HepG2 (cell line): ENCODE measurements around the gene MRPL38. TPM values are rescaled to one million over a fixed set of nuclear protein-coding genes. Genes with fewer than 3 reads are reported as not detected.

Source experiments
- ADNP ChIP-seq: sonication (generic); formaldehyde crosslinking; IDR thresholded peaks from 2 replicates; pipeline ENCODE4 v1.4.0; 2020; ENCODE audit warnings: missing genetic modification reagents
- BCLAF1 ChIP-seq: fragments of 450-650 bp; IDR thresholded peaks from 2 replicates; pipeline ENCODE4 v1.6.1; 2017; ENCODE audit warnings: mild to moderate bottlenecking
- BRD4 ChIP-seq: sonication (generic); formaldehyde crosslinking; IDR thresholded peaks from 2 replicates; pipeline ENCODE4 v1.4.0; 2020; ENCODE audit warnings: missing genetic modification reagents
- HOXA3 ChIP-seq: sonication (generic); formaldehyde crosslinking; IDR thresholded peaks from 2 replicates; pipeline ENCODE4 v1.5.0; 2020; ENCODE audit warnings: missing genetic modification reagents
- ISL2 ChIP-seq: sonication (generic); formaldehyde crosslinking; IDR thresholded peaks from 2 replicates; pipeline ENCODE4 v1.5.0; 2020; ENCODE audit warnings: missing genetic modification reagents
- KAT7 ChIP-seq: IDR thresholded peaks from 2 replicates; pipeline ENCODE4 v1.6.1; 2018; ENCODE audit warnings: borderline replicate concordance, missing compliant biosample characterization
- KDM3A ChIP-seq: IDR thresholded peaks from 2 replicates; pipeline ENCODE4 v1.6.1; 2018; ENCODE audit warnings: low read depth, missing compliant biosample characterization
- KLF12 ChIP-seq: sonication (generic); formaldehyde crosslinking; IDR thresholded peaks from 2 replicates; pipeline ENCODE4 v1.4.0; 2020; ENCODE audit warnings: missing genetic modification reagents, borderline replicate concordance
- MTERF4 ChIP-seq: sonication (generic); formaldehyde crosslinking; IDR thresholded peaks from 2 replicates; pipeline ENCODE4 v1.8.0; 2023; ENCODE audit warnings: mild to moderate bottlenecking, missing genetic modification reagents
- MTF1 ChIP-seq: sonication (generic); formaldehyde crosslinking; IDR thresholded peaks from 2 replicates; pipeline ENCODE4 v1.5.0; 2020; ENCODE audit warnings: missing genetic modification reagents
- NRL ChIP-seq: sonication (generic); formaldehyde crosslinking; IDR thresholded peaks from 2 replicates; pipeline ENCODE4 v1.5.0; 2020; ENCODE audit warnings: missing genetic modification reagents, mild to moderate bottlenecking, moderate library complexity, borderline replicate concordance
- SRF ChIP-seq: IDR thresholded peaks from 2 replicates; pipeline ENCODE4 v1.6.1; 2011; ENCODE audit warnings: mild to moderate bottlenecking, low read depth, low read length, moderate library complexity
- SSRP1 ChIP-seq: IDR thresholded peaks from 2 replicates; pipeline ENCODE4 v1.6.1; 2016; ENCODE audit warnings: control low read depth
- THAP8 ChIP-seq: sonication (generic); formaldehyde crosslinking; IDR thresholded peaks from 2 replicates; pipeline ENCODE4 v1.5.1; 2020; ENCODE audit warnings: missing genetic modification reagents, mild to moderate bottlenecking, borderline replicate concordance
- TSC22D2 ChIP-seq: sonication (generic); formaldehyde crosslinking; IDR thresholded peaks from 2 replicates; pipeline ENCODE4 v1.5.1; 2020; ENCODE audit warnings: missing genetic modification reagents, mild to moderate bottlenecking, borderline replicate concordance
- ZNF431 ChIP-seq: sonication (generic); formaldehyde crosslinking; IDR thresholded peaks from 2 replicates; pipeline ENCODE4 v1.9.0; 2022; ENCODE audit warnings: missing genetic modification reagents, low read depth, mild to moderate bottlenecking, borderline replicate concordance
- ZNF556 ChIP-seq: sonication (generic); formaldehyde crosslinking; IDR thresholded peaks from 2 replicates; pipeline ENCODE4 v1.4.0; 2020; ENCODE audit warnings: mild to moderate bottlenecking, missing genetic modification reagents, borderline replicate concordance
- ZNF557 ChIP-seq: sonication (generic); formaldehyde crosslinking; IDR thresholded peaks from 2 replicates; pipeline ENCODE4 v1.4.0; 2020; ENCODE audit warnings: missing genetic modification reagents
- ZNF678 ChIP-seq: sonication (generic); formaldehyde crosslinking; IDR thresholded peaks from 2 replicates; pipeline ENCODE4 v1.4.0; 2020; ENCODE audit warnings: mild to moderate bottlenecking, missing genetic modification reagents
- polyA plus RNA-seq, 8 experiments: library from polyadenylated mRNA; depleted of rRNA in 3 of 8; stranded (reverse) in 7 of 8; unstranded in 1 of 8; fragments of >200 nt; fragmentation: Illumina TruSeq in 4 of 8; extraction: Trizol in 4 of 8; gene quantifications; 2 replicates each; pipeline versions ENCODE4 v1.2.1 to v1.2.3, GENCODE V29; 2011 to 2016; ENCODE audit warnings: low read depth in 4 of 8, missing spikeins in 1 of 8, mixed read lengths in 1 of 8; ENCODE audit not compliant: insufficient read depth in 1 of 8
- total RNA-seq, 5 experiments: library from RNA; depleted of rRNA; stranded (reverse); fragments of >200 nt; fragmentation: Illumina TruSeq; extraction: Trizol; gene quantifications; 2 replicates each; pipeline ENCODE4 v1.2.3, GENCODE V29; 2016; ENCODE audit warnings: low read depth in 1 of 5
- TF ChIP-seq, protein P1 (sequence below): sonication (generic); formaldehyde crosslinking; IDR thresholded peaks from 2 replicates; pipeline ENCODE4 v1.8.0; 2022; ENCODE audit warnings: mild to moderate bottlenecking, missing genetic modification reagents, moderate library complexity

Gene MRPL38
- total and polyA plus RNA-seq, 2 of the 13 experiments (the other 11 are each of a cell fraction or from before 2014, with no cell fraction given): 83.7 to 125 TPM

DNA sequence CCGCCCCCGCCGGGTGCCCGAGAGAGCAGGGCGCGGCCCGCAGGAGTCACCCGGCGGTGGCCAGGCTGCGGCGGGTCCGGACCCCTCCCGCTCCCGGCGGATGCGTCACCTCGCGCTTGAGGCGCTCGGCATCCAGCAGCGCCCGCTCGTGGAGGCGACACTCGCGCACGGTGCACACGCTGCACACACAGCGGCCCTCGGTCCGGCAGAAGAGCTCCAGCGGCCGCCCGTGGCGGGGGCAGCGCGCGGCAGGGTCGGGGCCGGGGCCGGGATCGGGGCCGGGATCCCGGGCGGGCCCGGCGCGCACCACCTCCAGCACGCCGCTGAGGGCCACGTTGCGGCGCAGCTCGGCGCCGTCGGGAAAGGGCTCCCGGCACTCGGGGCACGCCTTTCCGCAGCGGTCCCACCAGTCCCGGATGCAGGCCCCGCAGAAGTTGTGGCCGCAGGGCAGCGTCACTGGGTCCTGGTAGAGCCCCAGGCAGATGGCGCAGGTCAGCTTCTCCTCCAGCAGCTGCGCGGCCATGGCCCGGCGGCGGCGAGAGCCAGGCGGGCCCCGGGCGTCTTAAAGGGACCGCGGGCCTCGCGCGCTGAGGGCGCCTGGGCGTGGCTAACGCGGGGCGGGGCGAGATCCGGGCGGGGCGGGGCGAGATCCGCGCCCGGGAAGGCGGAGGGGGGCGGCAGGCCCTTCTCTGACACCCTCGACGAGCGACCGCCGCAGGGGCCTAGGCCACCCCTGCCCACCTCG, 8.1 kb downstream of the MRPL38 start, which contains the start of gene TRIM65 (continued):
- TF ChIP-seq MTF1 (CRISPR knock-in tag) (no peak), ADNP (CRISPR knock-in tag) (0 out of 2 replicates have a peak, but pooled peaks have one; percentile 23), THAP8 (CRISPR knock-in tag) (no peak; the same call in none of the 2 replicates), MTERF4 (peak; percentile 66; the same call in 1 of the 2 replicates), SRF (no peak), NRL (CRISPR knock-in tag) (0 out of 2 replicates have a peak, but pooled peaks have one; percentile 57), TSC22D2 (CRISPR knock-in tag) (no peak; the same call in 1 of the 2 replicates), ZNF556 (CRISPR knock-in tag) (peak; percentile 81; the same call in 1 of the 2 replicates), KDM3A (CRISPR knock-in tag) (peak; percentile 28; the same call in 1 of the 2 replicates), ZNF678 (CRISPR knock-in tag) (peak; percentile 29; the same call in 1 of the 2 replicates), BRD4 (CRISPR knock-in tag) (peak; percentile 85; the same call in 1 of the 2 replicates), BCLAF1 (no peak), SSRP1 (CRISPR knock-in tag) (peak; percentile 33; the same call in 1 of the 2 replicates), ZNF557 (0 out of 2 replicates have a peak, but pooled peaks have one; percentile 33), ISL2 (CRISPR knock-in tag) (peak; percentile 53), ZNF431 (0 out of 2 replicates have a peak, but pooled peaks have one; percentile 28), KAT7 (CRISPR knock-in tag) (peak; percentile 30; the same call in 1 of the 2 replicates), KLF12 (CRISPR knock-in tag) (peak; percentile 43; the same call in 1 of the 2 replicates), HOXA3 (peak; percentile 84)
- TF ChIP-seq, protein P1, sequence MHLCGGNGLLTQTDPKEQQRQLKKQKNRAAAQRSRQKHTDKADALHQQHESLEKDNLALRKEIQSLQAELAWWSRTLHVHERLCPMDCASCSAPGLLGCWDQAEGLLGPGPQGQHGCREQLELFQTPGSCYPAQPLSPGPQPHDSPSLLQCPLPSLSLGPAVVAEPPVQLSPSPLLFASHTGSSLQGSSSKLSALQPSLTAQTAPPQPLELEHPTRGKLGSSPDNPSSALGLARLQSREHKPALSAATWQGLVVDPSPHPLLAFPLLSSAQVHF (CRISPR knock-in tag): peak; percentile 85; the same call in 1 of the 2 replicates
